Measurements from ENCODE around the gene ILF3.
"Not testable (repeated sequence)": the region's sequence is repeated elsewhere in the genome, so short reads cannot be mapped to it uniquely, and the experiment has no call there.

Gene ILF3

DNA sequence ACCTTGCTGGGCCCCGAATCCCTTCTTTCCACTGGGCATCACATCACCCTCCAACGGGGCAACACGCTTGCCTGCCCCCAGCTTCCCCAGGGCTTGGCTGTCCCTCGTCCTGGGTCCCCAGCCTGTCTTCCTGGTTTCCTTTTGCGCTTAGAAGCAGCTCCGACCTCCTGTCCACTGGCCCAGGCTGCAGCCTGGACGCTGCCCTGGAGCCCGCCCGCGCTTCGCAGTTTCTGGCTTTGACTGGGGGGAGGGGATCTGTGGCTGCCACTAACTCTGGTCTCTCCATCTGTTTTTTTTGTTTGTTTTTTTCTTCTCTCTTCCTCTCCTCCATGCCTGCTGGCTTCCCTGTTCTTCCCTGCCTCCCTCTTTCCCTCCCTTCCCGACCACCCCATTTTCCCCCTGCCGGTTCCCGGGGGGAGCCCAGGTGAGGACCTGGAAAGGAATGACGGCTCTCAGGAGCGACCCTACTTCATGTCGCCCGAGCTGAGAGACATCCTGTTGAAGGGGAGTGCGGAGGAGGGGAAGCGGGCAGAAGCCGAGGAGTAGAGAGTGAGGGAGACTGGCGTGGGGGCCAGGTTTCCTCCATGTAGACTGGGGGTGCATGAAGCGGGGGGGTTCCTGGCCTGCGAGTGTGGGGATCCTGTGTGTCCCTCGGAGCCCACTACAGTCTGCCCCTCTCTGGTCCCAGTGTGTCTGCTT lies 11.5 kb upstream of the ILF3 start:
- DNase-seq (ENCODE audit: insufficient read length, low spot score) (no peak), FAIRE-seq (no peak)

DNA sequence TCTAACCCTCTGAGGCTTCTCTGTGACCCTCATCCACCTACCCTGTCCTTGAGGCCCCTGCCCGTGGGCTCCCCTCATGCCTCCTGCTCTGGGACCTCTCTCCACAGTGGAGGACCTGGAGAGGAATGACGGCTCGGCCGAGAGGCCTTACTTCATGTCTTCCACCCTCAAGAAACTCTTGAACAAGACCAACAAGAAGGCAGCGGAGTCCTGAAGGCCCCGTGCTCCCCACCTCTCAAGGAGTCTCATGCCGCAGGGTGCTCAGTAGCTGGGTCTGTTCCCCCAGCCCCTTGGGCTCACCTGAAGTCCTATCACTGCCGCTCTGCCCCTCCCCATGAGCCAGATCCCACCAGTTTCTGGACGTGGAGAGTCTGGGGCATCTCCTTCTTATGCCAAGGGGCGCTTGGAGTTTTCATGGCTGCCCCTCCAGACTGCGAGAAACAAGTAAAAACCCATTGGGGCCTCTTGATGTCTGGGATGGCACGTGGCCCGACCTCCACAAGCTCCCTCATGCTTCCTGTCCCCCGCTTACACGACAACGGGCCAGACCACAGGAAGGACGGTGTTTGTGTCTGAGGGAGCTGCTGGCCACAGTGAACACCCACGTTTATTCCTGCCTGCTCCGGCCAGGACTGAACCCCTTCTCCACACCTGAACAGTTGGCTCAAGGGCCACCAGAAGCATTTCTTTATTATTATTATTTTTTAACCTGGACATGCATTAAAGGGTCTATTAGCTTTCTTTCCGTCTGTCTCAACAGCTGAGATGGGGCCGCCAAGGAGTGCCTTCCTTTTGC lies 10.8 kb upstream of the ILF3 start:
- DNase-seq (ENCODE audit: insufficient read length, low spot score) (no peak), FAIRE-seq (no peak)

DNA sequence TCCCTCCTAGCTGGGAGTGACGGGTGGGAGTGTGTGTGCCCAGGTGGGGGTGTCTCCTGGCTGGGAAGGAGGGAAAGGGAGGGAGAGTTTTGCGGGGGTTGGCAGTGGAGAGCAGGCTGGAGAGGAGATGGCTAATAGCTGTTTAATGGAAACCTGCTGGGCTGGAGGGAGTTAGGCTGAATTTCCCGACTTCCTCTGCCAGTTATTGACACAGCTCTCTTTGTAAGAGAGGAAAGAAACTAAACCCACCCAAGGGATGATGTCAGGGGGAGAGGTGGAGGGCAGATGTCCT lies 10.2 kb upstream of the ILF3 start:
- no peak for DNase-seq (ENCODE audit: insufficient read length, low spot score)
- FAIRE-seq: no peak

DNA sequence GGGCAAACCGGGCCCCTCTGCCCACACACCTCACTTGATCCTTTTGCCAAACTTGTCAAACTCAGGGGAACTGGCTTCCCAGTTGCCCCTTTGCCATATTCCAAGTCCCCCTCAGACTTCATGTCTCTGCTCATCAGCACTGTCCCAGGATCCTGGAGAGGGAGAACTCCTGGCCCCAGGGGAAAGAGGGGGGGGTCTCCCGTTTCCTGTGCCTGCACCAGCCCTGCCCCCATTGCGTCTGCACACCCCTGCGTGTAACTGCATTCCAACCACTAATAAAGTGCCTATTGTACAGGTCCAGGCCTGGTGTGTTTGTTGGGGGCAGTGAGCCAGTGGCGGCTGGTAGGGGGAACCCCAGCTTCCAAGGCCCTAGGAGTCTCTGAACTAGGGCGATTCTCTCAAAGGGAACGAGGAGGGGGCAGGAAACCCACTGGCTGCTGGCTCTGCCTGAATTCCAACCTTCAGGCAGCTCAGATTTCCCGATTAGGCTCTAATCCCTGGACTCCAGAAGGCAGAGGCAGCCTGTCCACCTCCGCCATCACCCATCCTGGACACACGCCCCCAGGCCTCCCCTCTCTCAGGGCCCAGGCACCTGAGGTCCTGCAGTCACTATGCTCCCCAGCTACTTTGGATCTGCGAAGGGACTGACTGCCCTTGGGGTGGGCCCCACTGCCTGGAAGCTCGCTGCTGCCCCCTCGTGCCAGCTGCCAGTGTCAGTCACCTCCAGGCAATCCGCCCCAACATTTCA lies 9.7 kb upstream of the ILF3 start:
- FAIRE-seq (peak; percentile 84), DNase-seq (ENCODE audit: insufficient read length, low spot score) (peak; percentile 87)

DNA sequence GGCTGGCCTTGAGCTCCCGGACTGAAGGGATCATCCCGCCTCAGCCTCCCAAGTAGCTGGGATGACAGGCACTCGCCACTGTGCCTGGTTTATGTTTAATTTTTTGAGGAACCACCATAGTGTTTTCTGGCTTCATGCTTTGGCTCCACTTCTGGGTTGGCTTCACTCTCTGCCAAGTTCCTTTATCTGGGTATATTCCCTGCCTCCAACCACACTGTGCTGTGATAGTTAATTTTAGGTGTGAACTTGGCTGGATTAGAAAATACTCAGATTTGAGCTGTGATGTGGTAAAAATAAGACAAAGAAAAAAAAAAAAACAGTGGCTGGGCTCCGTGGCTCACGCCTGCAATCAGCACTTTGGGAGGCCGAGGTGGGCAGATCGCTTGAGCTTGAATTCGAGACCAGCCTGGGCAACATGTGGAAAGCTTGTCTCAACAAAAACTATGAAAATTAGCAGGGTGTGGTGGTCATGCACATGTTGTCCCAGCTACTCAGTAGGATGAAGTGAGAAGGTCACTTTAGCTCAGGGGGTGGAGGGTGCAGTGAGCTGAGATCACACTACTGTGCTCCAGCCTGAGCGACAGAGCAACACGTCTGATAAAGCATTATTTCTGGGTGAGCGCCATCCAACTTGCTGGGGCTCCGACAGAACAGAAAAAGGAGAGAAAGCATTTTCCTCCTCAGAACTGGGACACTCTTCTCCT lies 7.5 kb upstream of the ILF3 start:
- DNase-seq (ENCODE audit: insufficient read length, low spot score) (no peak), FAIRE-seq (no peak)

DNA sequence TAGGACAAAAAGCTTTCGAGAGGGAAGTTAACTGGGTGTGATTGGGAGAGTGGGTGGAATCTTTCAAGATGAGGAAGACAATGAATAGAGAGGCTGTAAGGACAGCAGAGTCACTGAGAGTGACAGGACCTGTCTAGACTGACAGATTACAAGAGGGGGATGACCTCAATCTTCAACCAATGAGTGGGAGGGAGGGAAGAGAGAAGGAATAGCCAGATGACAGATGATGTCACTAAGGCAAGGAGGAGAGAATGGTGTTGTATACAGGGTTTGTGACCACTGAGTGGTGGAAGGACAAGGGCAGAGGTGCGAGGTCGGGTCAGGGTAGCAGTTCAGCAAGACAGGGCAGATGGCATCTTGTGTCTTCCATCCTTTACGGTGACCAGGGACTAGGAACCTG lies 5.8 kb upstream of the ILF3 start:
- FAIRE-seq (no peak), DNase-seq (ENCODE audit: insufficient read length, low spot score) (no peak)

DNA sequence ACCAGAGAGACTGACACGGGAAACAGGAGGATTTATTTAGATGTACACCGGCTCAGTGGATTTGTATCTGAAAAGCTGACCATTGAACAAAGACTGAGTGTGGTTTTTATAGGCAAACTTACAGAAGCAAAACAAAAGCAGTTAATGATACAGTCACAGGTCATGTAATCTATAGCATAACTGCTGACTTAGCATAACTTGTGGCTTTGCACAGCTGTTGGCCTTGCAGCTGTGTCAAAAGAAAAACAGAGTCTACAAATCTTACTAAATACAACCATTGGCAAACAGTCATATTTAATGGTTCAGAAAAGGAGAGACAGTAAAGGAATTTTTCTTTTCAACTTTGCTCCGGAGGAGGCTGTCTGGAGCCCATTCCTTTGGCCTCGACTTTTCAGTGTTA lies 2.3 kb upstream of the ILF3 start:
- FAIRE-seq (no peak), DNase-seq (ENCODE audit: insufficient read length, low spot score) (no peak)

DNA sequence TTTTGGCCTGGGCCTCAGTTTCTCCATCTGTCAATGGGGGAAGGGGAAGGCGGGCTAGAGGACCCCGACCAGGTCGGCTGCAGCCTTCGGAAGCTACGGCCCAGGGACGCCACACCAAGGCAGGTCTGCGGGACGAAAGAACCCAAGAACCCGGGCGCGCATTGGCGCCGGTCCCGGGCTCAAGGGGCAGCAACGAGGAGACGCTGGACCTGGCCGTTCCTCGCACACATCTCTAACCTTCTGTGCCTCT lies 739 bp upstream of the ILF3 start:
- no peak for FAIRE-seq

DNA sequence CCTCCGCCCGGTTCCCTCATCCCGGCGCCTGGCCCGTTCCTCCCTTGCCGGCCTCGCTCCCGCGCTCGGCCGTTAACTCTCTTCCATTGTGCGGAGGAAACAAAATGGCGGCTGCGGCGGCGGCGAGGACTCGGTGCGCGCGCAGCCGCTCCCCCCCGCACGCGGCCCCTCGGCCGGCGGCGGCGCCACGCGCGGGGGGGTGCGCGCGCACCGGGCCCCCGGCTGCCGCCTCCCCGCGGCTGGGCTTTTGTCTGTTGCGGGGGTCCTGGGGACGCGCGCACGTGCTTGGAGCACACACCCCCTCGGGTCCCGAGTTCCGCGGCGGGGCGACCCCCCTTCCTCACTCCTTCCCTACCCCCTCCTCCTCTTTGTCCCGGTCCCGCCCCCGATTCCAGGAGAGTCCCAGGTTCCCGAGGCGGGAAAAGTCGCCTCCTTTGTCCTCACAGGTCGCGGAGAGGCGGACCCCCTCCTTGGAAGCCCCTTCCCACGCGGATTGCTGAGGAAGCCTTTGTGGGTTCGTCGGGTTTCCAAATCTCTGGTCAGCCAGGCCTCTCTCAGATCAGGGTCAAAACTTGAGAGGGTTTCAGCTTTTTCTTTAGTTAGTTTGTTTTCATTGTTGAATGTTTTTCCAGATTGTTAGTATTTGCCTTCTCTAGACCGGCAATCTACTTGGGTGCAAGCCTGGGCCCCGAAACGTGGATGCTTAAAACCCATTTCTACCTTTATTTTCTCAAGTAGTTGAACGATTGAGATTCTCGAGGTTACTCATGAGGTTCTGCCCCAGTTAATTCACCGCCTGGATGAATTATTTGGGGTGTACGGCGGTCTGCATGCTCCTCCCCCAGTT lies 687 bp downstream of the ILF3 start:
- FAIRE-seq (peak; percentile 33), DNase-seq (ENCODE audit: insufficient read length, low spot score) (peak; percentile 62)

More for the DNA sequence above, 739 bp upstream of the ILF3 start:
- no peak for DNase-seq (ENCODE audit: insufficient read length, low spot score)

DNA sequence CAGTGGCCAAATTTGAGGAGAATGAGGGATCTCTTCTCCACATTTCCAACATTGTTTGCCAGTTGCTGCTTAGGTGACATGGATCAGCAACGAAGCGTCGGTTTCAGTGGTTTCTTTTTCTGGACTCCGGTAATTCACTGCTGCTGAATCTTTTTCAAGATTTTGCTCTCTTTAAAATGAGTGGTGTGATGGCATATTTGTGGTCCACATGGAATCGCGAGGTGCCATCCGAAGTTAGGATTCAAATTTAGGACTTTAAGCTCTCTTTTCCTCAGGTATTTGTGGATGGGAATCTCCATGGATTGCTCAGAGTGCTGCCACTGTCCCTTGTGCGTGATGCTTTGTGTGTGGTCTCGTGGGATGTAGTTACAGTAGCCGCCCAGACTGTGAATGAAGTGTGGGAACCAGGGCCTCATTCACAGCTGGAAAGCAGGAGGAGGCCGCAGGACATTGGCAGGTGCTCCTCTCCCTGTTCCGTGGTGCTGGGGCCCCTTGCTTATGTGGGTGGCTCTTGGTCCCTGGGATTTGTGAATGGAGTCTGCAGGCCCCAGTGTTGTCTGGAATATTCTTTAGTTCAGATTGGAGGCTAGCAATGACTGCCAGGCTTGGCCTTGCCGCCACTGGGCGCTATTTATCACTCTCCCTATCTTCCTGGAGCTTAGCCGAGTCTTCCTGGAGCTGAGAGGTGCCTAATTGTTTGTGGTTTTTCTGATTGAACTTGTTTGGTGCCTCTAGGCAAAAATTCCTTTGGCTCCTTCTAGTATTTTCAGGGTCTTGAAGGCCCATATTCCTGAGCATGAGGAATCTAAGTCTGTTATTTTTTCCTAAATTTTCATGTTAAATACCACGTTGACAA lies 1.5 kb downstream of the ILF3 start:
- no peak for FAIRE-seq

DNA sequence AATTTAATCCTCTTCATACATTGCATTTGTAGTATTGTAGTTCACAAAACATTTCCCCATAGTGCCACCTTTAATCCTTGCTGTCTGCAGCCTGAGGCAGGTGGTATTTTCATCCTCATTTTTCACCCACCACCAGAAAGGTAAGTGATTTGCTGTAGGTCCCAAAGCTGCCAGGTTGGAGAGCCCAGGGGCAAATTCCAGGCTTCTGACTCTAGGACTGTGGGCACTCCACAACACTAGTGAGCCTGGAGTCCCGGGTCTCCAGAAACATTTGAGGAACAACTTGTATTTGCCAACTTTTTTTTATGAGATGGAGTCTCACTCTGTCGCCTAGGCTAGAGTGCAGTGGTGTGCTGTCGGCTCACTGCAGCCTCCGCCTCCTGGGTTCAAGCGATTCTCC lies 6.2 kb downstream of the ILF3 start:
- DNase-seq (ENCODE audit: insufficient read length, low spot score): no peak
- no peak for FAIRE-seq

More for the DNA sequence above, 1.5 kb downstream of the ILF3 start:
- DNase-seq (ENCODE audit: insufficient read length, low spot score): no peak

DNA sequence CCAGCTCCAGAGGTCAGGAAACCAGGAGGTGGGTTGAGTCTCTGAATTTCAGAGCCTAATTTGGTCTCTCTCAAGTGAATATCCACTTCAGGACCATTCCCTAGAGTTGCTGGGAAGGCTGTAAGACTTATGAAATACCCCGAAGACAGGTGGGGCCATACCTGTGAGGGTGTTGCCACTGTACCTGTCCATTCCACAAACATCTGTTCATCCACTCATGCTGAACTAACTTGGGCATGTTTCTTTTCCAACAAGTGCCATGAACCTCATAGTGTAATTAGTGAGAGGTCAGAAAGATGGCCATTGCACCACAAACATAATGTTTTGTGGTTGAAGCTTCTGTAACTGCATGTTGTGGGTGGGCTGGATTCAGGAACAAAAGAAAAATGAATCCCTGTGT lies 7.8 kb downstream of the ILF3 start:
- no peak for DNase-seq (ENCODE audit: insufficient read length, low spot score)
- no peak for FAIRE-seq

DNA sequence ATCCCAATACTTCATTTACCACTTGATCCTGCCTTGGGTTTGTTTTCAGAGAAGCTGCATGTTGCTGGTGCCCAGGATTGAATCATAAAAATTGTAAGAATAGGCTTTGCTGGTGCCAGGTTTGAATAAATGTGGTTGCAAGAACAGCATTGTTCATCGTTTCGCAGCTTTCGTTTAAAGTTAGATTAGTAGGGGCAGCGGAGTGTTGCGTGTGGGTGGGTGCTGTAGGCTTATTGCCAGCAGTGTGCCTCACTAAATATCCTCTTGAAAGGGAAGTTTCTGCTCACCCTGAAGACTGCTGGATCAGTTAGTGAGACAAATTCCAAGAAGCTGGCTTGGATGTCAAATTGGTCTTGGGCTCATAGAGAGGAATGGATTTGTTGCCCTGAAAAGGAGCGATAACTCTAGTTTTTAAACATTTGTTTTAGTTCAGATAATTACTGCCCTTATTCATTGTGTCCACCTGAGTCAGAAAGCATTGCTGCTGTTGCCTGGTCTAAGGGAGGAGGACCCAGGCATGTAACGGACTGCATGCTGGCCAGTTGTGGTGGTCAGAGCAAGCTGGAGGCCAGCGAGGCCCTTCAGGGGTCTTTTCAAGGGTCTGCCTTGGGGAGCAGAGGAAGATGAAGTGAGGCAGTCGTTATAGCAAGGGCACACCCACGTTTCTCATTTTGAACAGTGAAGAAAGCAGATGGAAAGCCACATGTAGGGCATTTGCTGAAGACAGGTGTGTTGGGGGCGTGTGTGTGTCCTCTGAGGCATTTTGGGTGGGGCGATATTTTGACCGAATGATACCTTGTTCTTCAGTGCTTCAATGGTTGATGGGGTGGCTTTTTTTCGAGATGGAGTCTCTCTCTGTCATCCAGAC lies 8.5 kb downstream of the ILF3 start:
- FAIRE-seq (no peak), DNase-seq (ENCODE audit: insufficient read length, low spot score) (no peak)

DNA sequence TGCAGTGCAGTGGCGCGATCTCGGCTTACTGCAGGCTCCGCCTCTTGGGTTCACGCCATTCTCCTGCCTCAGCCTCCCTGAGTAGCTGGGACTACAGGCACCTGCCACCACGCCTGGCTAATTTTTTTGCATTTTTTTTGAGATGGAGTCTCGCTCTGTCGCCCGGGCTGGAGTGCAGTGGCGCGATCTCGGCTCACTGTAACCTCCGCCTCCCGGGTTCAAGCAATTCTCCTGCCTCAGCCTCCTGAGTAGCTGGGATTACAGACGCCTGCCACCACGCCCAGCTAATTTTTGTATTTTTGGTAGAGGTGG lies 9.1 kb downstream of the ILF3 start:
- not testable (repeated sequence) for DNase-seq (ENCODE audit: insufficient read length, low spot score); FAIRE-seq

DNA sequence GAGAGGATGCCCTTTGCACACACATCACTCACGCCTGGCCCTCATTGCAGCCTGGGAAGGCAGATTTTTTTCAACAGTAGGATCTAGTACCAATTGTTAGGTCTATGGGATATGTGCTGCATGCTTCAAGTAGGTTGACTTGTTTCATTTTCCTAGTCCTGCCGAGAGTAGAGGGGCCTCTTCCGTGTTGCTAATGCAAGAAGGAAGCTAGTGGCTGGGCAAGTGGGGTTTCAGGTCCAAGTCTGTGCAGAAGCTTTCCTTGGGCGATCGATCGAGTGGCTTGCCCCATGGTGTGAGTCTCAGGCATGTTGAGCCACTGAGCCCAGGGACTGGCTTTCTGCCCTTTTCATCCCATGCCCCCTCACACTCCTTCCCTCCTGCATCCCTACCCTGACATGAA lies 13.7 kb downstream of the ILF3 start:
- FAIRE-seq: peak; percentile 67
- DNase-seq (ENCODE audit: insufficient read length, low spot score): no peak

DNA sequence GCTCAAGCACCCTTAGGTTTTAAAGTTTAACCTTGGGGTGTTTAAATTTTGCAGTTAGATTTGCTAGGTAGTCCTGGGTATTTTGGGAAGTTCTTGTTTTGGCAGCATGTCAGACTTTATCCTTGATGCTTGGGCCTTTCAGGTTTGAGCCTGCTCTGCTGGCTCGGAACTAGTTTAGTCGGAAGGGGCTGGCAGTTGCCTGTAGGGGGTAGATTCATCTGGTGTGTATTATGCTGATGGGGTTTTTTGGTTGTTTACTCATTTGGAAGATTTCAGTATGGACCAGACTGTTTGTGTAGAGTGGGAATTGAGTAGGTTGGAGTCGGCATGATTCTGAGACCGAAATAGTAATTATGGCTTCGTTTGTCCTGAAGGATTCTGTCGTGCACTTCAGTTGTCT lies 15.1 kb downstream of the ILF3 start:
- FAIRE-seq: no peak

DNA sequence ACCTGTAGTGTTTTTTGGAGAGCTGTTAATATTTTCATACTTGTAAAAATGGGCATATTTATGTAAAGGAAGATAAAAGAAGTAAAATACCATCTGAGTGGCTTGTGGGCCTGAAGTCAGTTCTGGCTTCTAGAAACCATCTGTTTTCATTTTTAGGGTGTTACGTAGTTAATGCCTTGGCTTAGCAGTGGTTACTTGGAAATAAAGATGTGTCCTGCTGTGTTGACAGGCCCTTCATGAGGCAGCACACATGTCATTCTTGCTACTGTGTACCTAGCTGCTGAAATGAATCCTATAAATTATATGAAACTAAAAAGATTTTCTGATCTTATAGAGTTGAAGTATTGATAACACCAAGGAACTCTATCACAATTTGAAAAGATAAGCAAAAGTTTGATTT lies 16.0 kb downstream of the ILF3 start:
- DNase-seq (ENCODE audit: insufficient read length, low spot score) (no peak), FAIRE-seq (no peak)

More for the DNA sequence above, 15.1 kb downstream of the ILF3 start:
- no peak for DNase-seq (ENCODE audit: insufficient read length, low spot score)

DNA sequence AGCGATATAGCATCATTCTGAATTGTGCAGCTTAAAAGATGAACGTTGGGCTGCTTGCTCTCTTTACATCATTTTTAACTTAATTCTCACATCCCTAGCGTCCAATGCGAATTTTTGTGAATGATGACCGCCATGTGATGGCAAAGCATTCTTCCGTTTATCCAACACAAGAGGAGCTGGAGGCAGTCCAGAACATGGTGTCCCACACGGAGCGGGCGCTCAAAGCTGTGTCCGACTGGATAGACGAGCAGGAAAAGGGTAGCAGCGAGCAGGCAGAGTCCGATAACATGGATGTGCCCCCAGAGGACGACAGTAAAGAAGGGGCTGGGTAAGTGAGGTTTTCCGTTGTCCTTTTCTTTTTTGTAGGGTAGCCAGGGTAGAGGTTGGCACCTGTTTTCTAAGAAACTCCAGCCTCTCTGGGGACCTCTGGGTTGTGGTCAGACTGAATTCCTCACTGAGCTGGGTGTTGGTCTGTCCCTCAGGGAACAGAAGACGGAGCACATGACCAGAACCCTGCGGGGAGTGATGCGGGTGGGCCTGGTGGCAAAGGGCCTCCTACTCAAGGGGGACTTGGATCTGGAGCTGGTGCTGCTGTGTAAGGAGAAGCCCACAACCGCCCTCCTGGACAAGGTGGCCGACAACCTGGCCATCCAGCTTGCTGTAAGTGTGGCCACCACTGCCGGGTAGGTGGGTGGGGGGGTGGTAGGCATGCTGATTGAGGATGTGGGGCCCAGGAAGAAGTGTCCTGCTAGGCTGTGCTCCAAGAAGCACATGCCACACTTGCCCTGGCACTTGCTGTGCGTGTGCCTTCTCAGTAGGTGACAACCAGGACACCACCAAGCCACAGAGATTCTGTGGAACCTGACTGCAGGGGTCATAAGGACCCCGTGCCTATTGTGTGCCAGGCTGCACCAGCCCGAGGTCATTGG lies 17.0 kb downstream of the ILF3 start:
- FAIRE-seq (no peak), DNase-seq (ENCODE audit: insufficient read length, low spot score) (no peak)

All from GM19239 (cell line).